ENCODE results near the gene RNF213. TPM values are rescaled to one million over a fixed set of nuclear protein-coding genes. Genes with fewer than 3 reads are reported as not detected.

Gene RNF213
- total RNA-seq, 1 donor: 198 TPM

DNA sequence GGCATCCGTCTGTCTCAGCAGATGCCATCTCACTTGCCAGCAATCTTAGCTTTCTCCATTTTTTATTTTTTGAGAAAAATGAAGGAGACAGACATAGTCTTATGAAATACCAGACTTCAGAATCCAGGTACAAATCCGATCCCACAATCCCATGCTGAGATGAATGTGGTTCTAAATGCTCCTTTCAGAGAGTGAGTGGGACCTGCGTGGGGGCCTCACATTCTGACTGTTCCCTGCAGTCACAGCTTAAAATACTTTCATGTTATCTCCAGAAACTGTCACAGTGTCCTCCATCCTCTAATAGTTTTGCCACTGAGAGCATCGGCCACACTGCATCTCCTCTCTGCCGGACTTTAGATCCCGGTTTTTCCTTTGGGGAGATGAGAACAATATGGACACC is 119.4 kb downstream of the RNF213 start:
- no peak for DNase-seq (ENCODE audit: low read depth)
- H3K4me3 ChIP-seq (ENCODE audit: low read depth, low read length): no peak overlapping the region
- TF ChIP-seq, protein P1, sequence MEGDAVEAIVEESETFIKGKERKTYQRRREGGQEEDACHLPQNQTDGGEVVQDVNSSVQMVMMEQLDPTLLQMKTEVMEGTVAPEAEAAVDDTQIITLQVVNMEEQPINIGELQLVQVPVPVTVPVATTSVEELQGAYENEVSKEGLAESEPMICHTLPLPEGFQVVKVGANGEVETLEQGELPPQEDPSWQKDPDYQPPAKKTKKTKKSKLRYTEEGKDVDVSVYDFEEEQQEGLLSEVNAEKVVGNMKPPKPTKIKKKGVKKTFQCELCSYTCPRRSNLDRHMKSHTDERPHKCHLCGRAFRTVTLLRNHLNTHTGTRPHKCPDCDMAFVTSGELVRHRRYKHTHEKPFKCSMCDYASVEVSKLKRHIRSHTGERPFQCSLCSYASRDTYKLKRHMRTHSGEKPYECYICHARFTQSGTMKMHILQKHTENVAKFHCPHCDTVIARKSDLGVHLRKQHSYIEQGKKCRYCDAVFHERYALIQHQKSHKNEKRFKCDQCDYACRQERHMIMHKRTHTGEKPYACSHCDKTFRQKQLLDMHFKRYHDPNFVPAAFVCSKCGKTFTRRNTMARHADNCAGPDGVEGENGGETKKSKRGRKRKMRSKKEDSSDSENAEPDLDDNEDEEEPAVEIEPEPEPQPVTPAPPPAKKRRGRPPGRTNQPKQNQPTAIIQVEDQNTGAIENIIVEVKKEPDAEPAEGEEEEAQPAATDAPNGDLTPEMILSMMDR (IDR thresholded peaks at IDR 0.05; ENCODE audit: insufficient read depth, low read depth, low read length): no peak

DNA sequence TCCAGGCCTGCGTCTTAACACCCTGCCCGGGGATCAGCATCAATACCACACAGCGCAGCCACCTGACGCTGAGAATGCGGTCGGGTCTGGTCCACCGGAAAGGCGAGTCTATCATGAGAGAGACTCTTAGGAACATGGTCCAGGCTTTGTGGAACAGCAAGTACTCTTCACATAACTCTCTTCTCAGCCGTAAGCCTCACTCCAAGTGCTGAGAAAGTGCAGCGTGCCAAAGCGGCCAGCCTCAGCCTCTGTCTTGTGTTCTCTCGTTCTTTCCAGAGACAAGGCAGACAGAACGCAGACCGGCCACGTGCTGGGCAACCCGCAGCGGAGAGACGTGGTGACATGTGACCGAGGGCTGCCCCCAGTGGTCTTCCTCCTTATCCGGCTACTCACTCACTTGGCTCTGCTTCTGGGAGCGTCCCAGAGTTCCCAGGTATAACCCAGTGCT is 119.9 kb downstream of the RNF213 start:
- TF ChIP-seq, protein P1 (IDR thresholded peaks at IDR 0.05; ENCODE audit: insufficient read depth, low read depth, low read length): no peak
- no peak for DNase-seq (ENCODE audit: low read depth)
- H3K4me3 ChIP-seq (ENCODE audit: low read depth, low read length): no peak overlapping the region

DNA sequence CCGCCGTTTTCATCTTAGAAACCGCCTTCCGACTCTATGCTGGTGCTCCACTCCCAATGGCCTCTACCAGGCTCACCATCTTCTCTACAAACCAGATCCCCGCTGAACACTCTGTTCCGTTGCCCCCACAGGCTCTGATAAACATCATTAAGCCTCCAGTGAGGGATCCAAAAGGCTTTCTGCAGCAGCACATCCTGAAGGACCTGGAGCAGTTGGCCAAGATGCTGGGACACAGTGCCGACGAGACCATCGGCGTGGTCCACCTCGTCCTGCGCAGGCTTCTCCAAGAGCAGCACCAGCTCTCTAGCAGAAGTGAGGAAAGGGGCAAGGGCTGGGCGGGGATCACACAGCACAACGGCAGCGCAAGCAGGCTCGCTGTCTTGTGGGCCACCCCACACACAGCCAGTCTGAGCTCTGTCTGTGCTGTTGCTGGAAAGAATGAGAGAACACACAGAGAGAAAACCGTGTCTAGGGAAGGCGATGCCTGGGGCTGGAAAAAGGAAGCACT is 120.8 kb downstream of the RNF213 start:
- no peak overlapping the region for H3K4me3 ChIP-seq (ENCODE audit: low read depth, low read length)
- DNase-seq (ENCODE audit: low read depth): no peak
- TF ChIP-seq, protein P1 (IDR thresholded peaks at IDR 0.05; ENCODE audit: insufficient read depth, low read depth, low read length): no peak

DNA sequence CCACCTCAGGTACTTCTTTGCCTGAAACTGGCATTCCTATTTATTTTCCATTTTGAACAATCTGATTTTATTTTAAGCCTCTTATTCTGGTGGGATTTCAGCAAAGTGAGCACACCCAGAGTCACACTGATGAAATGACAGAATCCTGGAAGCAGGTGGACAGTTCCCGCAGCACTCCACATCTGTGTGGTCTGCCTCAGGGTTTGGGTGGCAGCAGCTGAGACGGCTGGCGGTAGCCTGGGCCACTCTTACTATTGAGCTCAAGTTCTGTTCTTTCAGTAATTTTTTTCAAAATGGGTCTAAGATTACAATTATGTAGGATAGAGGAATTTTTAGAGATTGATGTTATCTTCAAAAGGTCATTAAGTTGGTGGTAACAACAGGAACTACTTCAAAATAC is 121.8 kb downstream of the RNF213 start:
- DNase-seq (ENCODE audit: low read depth): no peak
- TF ChIP-seq, protein P1 (IDR thresholded peaks at IDR 0.05; ENCODE audit: insufficient read depth, low read depth, low read length): no peak
- no peak overlapping the region for H3K4me3 ChIP-seq (ENCODE audit: low read depth, low read length)

DNA sequence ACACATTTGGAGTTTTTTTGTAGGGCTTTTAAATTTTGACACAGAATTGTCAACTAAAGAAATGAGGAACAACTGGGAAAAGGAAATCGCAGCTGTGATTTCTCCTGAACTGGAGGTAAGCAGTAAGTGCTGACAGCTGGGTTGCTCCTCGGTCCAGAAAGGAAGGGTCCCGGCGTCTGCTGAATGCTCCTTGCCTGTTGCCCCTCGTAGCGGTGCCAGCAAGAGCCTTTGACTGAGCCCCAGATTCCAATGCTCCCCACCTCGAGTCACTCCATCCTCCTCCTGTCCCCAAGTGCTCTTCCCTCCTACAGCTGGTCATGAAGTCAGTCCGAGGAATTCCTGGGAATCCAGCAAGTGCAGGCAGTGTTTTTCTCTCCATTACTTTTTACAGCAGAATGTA is 122.3 kb downstream of the RNF213 start:
- TF ChIP-seq, protein P1 (IDR thresholded peaks at IDR 0.05; ENCODE audit: insufficient read depth, low read depth, low read length): no peak
- no peak for DNase-seq (ENCODE audit: low read depth)
- H3K4me3 ChIP-seq (ENCODE audit: low read depth, low read length): no peak overlapping the region

DNA sequence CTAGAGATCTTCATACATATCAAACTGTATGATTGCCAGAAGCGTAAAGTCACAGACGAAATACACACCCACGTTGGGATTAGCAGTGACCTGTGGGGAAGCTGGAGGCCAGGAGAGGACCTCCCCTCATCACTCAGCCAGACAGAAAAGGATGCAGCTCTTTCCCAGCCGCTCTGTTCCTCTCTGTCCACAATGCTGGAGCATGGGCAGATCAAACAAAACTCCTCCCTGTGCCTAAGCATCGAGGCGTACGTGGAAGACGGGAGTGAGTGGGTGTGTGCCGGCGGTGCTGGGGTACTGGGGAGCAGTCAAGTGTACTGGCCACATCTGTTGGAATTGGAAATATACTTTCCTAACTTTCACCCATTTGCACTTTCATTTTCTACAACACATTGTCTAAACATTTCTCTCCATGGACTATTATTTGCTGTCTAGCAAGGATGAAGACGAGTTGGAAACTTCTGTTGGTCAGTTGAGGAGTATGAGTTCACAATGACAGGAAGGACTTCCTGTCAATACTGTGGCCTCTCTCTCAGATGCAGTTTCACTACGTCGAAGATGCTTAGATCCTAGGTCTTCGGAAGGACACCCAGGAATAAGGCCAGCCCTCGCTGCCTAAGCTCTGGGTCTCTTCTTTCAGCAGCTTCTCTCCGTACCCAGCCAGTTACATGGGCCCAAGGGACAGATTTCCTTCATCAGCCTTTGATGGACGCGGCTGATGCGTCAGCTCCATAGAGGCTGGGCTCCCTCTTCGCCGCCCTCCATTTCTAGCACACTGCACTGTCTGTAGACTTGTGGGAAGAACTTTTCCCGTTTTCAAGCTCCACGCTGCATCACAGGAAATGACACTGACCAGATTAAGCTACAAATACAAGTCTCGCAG is 123.7 kb downstream of the RNF213 start:
- H3K4me3 ChIP-seq (ENCODE audit: low read depth, low read length): no peak overlapping the region
- DNase-seq (ENCODE audit: low read depth): no peak
- TF ChIP-seq, protein P1 (IDR thresholded peaks at IDR 0.05; ENCODE audit: insufficient read depth, low read depth, low read length): no peak

Data from fibroblast of villous mesenchyme (primary cell).